Measurements from ENCODE around the gene HASPIN.
A peak's percentile ranks its signal among the peaks of the same experiment; 100 is the strongest.

The HASPIN gene

DNA sequence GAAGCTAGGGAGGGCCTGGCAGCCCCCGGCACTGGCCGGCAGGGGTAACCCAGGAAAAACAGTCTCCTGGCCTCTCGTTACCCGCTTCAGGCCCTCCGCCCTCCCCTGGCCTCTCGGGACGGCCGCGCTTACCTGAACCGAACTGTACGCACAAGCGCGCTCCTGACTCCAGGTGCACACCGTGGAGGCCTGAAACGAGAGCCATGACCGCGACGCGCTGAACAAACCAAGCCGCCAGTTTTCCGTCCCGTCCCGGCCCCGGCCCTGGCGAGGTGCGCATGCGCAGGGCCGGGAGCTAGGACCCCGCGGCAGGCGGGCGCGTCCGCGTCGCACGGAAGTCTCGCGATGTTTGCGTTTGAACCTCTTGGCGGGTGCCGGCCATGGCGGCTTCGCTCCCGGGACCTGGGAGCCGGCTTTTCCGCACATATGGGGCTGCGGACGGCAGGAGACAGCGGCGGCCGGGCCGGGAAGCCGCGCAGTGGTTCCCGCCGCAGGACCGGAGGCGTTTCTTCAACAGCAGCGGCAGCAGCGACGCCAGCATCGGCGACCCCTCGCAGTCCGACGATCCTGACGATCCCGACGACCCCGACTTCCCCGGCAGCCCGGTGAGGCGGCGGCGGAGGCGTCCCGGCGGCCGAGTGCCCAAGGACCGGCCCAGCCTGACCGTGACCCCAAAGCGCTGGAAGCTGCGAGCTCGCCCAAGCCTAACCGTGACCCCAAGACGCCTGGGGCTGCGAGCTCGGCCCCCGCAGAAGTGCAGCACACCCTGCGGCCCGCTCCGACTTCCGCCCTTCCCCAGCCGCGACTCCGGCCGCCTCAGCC lies at the start of gene HASPIN:
TSS of gene HASPIN (plus strand) at position 348 of the 822 bp plus-strand sequence. CDS start at position 381, 33 bp downstream.
- intact Hi-C loops (cut with DNase I) = no loop called here
- peak; percentile 64 to 95 (median 89) for DNase-seq

DNA sequence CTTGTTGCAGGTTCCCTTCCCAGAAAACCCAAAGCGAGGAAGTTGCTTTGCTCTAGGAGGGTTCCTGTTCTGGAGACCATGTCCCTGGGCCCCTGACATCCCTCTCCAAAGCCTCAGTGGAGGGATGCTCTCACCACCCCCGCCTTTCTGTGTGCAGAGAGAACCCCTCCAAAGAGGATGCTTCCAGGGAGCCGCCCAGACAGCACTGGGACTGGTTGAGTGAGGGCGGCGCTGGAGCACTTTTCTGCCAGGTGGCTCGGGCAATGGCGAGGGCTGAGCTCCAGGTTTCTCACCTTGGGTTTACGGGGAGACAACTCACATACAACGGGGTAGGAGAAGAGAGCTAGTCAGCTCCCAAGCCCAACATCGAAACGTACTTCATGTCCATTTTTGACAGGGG lies 47.8 kb upstream of the HASPIN start:
- intact Hi-C loops (cut with DNase I) = no loop called here

DNA sequence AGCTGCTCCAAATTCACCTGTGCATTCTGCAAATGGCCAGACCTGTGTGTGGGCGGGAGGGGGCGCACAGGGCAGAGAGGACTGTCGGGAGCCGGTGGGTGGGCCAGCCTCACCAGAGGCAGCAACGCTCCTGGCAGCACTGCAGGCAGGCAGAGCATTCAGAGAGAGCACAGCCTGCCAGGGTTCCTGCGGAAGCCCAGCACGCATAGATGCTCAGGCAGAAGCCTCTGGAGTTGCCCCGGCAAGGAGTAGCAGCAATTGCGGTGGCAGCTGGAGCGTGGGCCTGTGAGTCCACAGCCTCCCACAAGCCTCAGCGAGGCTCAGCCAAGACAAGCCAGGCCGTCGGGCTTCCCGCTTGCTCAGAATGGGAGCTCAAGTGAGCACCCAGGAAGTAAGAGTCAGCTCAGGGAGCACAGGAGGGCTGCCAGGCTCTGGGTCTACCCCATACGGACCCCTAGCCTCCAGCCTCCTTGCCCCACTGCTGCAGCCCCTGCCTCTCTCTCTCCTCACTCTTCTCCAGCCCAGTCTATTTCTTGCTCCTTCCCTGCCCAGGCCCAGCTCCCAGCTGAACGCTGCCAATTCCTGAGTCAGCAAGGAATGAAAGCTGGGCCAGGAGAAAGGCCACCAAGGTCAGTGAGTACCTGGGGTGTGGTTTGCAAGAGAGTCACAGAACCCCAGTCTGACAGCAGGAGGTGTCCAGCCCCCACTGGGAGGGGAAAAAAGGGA lies 45.4 kb upstream of the HASPIN start:
- DNase-seq = peak in 8 of 42 donors; percentile 38 to 68 (median 54)
- intact Hi-C loops (cut with DNase I) = no loop called here

More for the DNA sequence above, 47.8 kb upstream of the HASPIN start:
- no peak for DNase-seq

DNA sequence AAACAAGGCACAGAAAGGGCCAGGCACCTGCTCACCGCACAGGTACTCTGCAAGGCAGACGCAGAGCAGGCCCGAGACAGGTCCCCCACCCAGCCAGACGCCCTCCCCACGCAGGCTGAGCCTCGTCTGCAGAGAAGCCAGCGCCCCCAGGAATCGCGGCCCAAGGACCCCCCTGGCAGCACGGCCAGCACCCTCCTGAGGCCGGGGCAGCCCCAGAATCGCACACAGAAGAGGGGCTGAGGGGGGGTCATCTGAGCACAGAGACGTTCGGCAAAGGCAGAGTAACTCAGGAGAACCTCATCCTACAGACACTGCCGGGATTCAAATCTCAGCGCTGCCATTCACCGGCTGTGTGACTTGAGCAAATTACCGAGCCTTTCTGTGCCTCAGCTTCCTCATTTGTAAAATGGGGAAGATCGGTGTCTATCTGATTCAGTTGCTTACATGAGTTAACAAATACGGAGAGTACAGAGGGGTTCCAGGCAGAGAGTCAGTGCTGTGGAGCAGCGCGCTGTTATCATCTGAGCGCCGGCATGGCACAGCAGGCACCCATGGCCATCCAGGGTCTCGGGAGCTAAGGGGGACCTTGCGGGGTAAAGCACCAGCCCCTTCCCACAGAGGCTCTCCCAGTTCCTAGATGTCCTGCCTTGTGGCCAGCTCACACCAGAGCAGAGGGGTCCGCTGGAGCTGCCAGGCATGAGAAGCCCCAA lies 44.7 kb upstream of the HASPIN start:
- intact Hi-C loops (cut with DNase I) = no loop called here

DNA sequence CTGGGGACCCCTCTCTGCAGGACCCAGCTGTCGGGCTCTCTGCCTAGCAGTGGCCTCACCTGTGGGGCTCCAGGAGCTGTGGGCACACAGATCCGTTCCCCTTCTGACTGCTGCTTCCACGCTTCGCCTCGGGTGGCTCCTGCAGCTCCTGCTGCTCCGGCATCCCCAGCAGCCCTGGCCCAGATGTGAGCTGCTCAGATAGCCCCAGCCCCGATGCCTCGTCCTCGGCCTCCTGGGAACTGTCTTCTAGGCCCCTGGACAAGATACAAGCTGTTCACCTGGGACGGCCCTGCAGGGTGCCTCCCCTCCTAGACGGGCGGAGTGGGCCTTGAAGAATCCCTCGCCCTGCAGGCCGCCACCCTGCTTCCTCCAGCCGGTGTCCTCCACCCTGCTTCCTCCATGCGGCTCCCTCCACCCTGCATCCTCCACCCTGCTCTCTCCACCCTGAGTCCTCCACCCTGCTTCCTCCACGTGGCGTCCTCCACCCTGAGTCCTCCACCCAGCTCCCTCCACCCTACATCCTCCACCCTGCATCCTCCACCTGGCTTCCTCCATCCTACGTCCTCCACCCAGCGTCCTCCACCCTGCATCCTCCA lies 44.1 kb upstream of the HASPIN start:
- no peak for DNase-seq
- intact Hi-C loops (cut with DNase I) = no loop called here

More for the DNA sequence above, 44.7 kb upstream of the HASPIN start:
- no peak for DNase-seq

DNA sequence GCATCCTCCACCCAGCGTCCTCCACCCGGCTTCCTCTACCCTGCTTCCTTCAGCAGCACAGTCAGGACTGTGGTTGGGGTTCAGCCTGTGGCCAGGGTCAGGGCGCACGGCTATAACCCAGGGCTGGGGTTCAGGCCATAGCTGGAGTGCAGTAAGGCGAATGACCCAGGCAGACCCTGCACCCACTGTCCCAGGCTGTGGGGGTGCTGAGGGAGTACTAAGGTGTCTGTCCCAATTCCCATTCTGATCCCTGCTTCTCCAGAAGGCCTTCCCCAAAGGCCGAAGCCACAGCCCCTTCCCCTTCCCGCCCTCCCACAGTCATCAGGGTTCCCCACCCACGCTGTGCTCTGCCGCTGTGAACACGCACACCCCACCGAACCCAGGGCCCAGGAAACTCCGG lies 42.6 kb upstream of the HASPIN start:
- peak in 1 of 42 donors; percentile 18 for DNase-seq
- intact Hi-C loops (cut with DNase I) = no loop called here

DNA sequence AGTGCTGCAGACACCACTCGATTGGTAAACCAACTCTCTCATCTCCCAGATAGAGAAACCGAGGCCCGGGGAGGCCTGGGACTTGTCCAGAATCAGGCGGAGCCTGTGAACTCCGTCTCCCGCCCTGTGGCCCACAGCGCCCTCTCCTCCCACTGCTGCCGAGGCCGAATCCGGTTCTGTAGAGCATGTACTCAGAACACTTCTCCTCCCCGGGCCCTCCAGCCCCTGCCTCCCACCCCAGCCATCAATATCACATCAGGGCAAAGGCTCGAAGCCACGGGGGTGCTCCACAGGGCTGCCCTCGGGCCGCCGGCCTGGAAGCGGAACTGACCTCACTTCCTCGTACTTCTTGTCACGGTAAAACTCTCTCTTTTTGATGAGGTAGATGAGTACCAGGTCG lies 42.1 kb upstream of the HASPIN start:
- no peak for DNase-seq
- intact Hi-C loops (cut with DNase I) = no loop called here

DNA sequence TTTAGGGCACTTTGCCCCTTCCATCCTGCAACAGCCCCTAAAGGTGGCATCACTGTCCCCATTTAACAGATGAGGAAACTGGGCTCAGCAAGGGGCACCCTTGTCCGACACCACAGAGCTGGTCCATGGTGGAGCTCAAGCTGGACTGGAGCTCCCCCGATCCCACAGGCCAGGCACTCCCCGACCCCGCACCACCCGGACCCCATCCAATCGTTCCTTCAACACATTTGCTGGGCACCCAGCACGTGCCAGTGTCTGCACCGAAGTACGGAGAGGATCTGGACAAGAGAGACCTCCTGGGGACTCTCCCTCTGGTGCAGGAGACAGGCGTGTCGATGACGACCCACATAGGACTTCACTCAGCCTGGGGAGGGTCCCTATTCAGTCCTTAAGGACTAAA lies 41.7 kb upstream of the HASPIN start:
- no peak for DNase-seq
- intact Hi-C loops (cut with DNase I) = no loop called here

DNA sequence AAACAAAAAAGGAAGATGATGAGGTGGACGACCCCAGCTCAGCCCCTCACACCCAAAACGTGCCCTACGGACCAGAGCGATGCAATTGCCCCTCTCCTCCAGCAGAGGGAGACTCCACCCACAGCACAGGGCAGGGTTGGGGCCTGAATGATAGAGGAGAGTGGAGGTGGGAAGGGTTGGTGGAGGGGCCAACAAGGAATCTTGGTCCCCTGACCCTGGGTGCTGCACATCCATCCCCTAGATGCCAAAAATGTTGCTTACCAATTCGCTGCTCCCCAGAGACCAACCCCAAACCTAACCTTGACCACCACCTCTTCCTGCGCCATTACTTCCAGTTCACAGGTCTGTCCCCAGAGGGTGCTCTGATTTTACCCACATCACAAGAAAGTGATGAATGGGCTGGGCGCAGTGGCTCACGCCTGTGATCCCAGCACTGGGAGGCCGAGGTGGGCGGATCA lies 40.6 kb upstream of the HASPIN start:
- peak in 10 of 42 donors; percentile 32 to 72 (median 45) for DNase-seq
- intact Hi-C loops (cut with DNase I) = no loop called here

DNA sequence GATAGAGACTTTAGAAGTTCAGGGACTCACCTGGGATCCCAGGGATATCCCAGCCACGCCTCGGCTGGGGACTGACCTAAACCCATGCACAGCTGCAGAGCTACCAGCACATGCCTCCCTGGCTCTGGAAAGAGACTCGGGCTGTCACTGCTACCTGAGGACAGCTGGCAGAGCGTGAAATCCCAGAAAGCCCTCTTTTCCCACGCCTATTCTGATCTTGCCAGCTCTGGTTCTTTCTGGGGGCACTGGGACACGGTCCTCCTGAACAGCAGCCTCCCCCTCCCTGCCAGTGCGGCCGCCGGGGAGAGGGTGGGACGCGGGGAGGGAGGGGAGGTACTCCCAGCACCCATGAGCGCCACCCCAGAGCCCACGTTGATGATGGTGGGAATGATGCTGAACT lies 38.5 kb upstream of the HASPIN start:
- DNase-seq = no peak
- intact Hi-C loops (cut with DNase I) = no loop called here

DNA sequence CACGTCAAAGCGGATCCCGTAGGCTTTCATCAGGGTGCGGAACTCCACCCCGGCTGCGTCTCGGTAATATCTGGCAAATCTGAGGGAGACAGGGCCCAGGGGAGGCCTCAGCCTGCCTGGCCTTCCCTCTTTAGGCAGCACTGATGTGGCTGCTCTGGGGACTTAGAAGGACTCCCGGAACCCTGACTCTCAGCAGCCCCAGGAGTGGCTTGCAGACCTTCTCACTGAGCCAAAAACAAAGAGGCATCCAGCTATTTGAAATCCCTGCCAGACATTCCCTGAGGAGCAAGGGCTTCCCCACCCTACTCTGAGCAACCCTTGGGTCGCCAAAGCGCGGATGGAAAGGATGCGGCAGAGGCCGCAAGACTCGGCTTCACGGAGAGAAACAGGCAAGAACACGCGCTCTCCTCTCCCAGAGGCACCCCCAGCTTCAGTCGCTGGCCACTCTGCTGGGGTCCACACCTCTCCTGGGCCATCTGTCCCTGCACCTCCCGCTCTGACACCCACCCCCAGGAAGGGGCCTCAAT lies 35.6 kb upstream of the HASPIN start:
- intact Hi-C loops (cut with DNase I) = no loop called here
- peak in 12 of 42 donors; percentile 20 to 76 (median 42) for DNase-seq

DNA sequence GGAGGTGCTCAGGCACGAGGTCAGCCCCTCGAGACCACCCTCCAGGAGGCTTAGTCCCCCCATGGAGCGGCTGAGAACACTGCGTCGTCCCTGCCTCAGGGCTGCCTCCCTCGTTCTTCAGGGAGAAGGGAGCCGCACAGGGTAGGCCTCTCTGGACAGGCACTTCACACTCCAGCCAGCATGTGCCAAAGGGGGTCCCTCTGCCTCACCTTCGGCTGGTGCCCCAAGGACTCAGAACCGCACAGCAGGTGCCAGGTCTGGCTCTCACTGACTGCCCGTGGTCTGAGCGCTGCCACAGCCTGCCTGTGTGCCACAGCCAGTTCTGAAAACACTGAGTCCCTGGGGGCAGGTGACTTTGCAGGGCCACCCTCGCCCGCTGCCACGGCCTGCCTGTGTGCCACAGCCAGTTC lies 34.8 kb upstream of the HASPIN start:
- DNase-seq = no peak
- intact Hi-C loops (cut with DNase I) = no loop called here

DNA sequence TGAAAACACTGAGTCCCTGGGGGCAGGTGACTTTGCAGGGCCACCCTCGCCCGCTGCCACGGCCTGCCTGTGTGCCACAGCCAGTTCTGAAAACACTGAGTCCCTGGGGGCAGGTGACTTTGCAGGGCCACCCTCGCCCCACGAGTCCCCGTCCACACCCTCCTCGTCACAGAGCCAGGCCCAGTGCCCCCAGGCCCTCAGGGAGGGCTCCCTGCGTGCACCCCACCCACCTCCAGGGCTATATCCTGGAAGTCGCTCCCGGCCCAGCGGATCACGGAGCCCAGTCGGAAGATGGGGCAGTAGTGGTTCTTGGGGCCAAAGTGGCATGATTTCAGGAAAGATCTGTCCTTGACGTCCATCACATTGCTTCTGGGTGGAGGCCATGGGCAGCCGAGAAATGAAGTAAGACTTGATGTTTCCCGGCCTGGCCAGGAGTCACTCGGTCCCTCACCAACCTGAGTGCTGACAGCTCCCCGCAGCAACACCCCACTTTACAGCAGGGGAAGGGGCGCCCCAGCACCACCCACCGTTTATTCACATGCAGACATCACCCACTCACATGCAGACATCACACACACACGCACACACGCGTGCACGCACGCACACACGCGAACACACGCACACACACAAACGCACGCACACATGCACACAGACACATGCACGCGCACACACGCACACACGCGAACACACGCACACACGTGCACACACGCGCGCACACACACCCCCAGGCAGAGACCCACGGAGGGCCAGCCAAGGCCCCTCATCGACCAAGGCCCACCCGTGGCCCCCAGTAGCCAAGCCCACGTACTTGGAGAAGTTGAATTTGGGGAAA lies 34.2 kb upstream of the HASPIN start:
- intact Hi-C loops (cut with DNase I) = no loop called here

DNA sequence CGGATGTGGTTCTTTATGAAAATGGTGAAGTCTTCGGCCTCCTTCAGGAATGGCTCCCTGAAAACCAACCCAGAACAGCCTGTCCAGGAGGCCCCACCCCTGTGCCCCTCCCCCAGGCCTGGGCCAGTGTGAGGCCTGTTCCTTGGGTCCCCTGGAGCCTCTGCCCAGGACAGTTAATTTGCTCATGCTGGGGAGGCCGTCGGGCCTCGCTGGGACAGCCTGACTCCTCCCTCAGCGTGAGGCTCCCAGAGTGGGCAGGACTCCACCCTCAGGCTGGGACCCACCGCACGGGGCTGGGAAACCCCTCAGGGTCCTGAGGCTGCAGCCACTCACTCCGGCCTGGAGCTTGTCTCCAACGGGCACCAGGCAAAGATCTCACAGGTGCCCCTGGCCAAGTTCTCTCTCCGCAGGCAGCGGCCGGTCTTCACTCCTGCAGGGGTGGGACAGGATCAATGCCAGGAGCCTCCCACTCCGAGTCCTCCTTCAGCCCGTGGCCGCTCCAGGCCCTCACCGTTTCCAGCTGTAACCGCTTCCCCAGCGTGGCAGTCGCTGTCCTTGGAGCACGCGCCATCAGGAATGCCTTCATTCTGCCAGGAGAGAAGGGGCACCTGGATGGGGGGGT lies 33.5 kb upstream of the HASPIN start:
- no peak for DNase-seq
- intact Hi-C loops (cut with DNase I) = no loop called here

More for the DNA sequence above, 34.2 kb upstream of the HASPIN start:
- no peak for DNase-seq

DNA sequence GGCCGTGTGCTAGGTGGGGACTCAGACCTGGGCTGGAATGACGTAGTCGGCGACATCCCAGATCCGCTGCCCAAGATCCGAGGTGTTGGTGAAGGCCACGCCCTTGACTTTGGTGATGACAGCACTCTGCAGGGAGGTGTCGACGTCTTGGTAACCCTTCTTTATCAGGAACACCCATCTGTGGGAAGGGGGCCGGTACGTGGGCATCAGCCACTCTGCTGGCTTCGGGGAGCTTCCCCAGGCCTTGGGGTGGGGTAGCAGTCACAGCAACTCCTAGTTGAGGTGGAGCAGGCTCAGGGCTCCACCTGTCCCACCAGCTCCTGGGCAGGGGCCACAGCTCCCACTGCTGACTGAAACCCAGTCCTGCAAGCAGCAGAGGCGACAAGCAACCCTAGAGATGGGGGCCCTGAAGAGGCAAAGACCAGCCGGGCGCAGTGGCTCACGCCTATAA lies 32.1 kb upstream of the HASPIN start:
- intact Hi-C loops (cut with DNase I) = no loop called here
- DNase-seq = no peak

DNA sequence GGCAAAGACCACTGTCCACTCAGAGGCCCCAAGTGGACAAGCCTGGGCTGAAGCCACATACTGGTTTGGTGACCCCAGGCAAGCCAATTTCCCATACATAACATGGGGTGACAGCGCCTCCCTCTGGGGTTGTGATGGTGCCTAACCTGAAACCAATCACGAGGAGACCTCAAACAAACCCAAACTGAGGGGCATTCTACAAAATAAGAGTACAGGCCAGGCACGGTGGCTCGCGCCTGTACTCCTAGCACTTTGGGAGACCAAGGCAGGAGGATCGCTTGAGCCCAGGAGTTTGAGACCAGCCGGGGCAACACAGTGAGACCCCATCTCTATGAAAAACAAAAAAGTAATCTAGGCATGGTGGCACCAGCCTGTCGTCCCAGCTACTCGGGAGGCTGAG lies 31.4 kb upstream of the HASPIN start:
- peak in 1 of 42 donors; percentile 51 for DNase-seq
- intact Hi-C loops (cut with DNase I) = no loop called here

DNA sequence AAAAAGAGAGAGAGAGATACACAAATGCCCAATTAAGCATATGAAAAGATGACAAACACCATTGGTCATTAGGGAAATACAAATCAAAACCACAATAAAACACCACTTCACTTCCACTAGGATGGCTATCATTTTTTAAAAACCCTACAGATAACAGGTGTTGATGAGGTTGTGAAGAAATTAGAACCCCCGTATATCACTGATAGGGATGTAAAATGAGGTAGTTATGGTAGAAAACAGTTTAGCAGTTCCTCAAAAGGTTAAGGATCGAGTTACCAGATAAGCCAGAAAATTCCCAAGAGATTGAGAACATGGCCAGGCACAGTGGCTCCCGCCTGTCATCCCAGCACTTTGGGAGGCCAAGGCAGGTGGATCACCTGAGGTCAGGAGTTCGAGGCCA lies 30.6 kb upstream of the HASPIN start:
- no peak for DNase-seq
- intact Hi-C loops (cut with DNase I) = no loop called here

DNA sequence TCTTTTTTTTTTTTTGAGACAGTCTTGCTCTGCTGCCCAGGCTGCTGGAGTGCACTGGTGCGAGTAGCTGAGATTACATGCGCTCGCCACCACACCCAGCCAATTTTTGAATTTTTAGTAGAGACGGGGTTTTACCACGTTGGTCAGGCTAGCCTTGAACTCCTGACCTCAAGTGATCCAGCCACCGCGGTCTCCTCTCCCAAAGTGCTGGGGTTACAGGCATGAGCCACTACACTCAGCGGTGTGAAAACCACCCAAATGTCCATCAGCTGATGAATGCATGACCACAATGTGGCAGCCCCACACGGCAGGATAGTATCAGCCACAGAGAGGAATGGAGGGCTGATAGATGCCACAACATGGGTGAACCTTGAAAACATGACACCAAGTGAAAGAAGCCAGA lies 29.9 kb upstream of the HASPIN start:
- DNase-seq = no peak
- intact Hi-C loops (cut with DNase I) = no loop called here

Measured in head of caudate nucleus (tissue), 42 donors.